Activated CD8-positive, alpha-beta memory T cell treated with anti-CD3 and anti-CD28 coated beads, Interleukin-2, amount 50 U/mL, for 48 hours (primary cell): Measurements from ENCODE around the gene DNASE1L1.

Experiments
- DNase-seq: peaks from one replicate; pipeline ENCODE4 v3.0.0-alpha.2; 2020

The DNASE1L1 gene

DNA sequence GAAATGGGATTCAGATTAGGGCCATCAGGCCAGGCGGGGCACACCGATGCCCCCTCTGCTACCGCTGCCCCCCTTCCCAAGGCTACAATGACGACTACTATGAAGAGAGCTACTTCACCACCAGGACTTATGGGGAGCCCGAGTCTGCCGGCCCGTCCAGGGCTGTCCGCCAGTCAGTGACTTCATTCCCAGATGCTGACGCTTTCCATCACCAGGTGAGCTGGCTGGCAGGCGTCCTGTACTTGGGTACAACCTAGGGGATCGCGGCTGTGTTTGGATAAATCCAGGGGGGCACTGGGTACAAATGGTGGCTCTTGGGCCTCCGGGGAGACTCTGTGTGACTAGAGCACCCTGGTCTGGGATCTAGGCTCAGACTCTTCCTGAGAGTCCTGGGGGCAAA, 28.9 kb downstream of the DNASE1L1 start:
- no peak for DNase-seq

DNA sequence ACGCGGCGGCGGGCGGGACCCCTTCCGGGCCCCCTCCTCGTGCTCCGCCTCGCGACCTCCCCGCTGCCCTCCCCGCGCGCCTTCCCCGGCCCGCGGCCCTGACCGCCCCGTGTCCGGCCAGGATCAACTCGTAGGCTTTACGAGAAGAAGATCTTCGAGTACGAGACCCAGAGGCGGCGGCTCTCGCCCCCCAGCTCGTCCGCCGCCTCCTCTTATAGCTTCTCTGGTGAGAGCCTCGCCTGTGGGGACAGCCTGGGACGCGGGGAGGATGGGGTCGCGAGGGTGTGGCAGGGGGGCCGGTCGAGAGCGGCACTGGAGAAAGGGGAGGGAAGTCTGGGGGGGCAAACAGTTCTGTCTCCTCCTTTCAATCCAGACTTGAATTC, 29.5 kb downstream of the DNASE1L1 start:
- DNase-seq: no peak

- peak; percentile 93 for DNase-seq
Measured at GRCh38 chrX:154378799-154379568, 30.1 kb downstream of the DNASE1L1 start, which contains the start of gene EMD. EMD (plus strand) TSS chrX:154379295; CDS start chrX:154379485, 190 bp downstream.

GRCh38 chrX:154378059-154378798, 30.8 kb downstream of the DNASE1L1 start:
- DNase-seq: no peak

DNA sequence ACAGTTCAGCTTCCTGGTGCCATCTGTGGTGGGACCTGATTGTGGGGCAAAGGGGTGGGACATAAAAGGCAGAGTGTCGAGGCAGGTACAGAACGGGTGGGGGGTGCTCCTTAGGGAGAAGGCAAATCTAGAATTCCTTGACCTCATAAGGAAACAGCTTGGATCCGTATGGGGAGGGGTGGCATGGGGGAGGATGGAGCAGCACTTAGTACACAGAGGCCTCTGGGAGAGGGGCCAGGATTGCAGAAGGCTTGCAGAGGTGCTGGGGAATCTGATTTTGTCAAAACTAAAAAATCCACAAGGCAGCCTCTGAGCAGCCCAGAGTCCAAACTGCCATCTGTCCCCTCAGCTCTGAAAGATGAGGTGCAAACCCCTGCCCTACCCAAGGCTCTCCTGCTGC, 32.3 kb downstream of the DNASE1L1 start:
- no peak for DNase-seq

DNA sequence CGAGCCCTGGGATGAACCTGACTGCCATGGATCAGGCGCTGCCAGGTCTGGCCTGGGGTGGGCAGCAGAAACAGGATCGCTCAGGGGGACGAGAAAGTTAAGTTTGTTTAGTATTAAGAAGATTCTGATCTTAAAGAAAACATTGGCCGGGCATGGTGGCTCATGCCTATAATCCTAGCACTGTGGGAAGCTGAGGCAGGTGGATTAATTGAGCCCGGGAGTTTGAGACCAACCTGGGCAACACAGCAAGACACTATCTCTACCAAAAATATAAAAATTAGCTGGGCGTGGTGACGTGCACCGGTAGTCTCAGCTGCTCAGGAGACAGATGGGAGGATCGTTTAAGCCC, 33.9 kb downstream of the DNASE1L1 start:
- DNase-seq: no peak

GRCh38 chrX:154374313-154375155, 34.5 kb downstream of the DNASE1L1 start, which contains the start of gene FLNA:
FLNA (minus strand) TSS chrX:154374634; CDS start chrX:154371245, 3,389 bp downstream.
- no peak for DNase-seq

DNA sequence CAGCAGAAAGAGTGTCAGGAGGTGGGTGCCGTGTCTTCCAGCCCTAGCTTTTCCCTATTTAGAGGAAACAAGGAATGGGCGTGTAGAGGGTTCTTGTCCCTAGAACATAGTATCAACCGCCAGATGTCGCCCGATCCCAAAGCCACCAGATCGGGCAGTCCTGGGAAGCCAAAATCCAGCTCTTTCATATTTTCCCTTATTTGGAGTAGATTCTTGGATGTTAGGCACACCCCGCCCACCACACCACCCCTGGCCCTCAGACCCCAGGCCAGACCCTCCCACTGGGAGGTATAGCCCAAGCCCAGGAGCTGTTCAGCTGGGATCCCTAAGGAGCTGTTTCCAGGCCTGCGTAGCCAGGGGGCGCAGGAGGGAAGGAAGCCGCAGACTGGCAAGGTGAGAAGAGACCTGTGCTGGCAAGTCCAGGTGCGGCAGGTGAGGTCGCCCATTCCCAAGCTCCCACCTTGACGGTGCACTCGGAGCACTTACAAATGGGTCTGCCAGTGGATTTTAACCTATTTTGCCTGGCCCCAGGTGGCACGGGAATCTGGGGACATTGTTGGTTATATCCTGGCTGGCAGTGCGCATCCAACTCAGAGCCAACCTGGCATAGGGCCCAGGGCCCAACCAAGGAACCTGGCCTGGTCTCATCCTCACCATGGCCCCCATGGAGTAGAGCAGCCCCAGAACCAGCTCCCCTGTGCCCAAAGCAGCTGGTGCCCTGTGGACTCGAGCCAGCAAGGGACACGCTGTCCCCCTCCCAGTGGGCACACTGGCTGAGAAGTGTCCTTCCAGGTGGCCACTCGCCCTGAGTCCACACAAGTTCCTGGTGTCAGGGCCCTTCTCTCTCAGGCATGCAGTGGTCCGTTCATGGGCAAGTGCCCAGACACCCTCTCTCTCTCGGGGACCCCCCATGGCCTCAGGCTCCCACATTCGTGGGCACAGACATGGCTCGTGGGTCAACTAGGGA, 35.4 kb downstream of the DNASE1L1 start:
- DNase-seq: no peak

DNA sequence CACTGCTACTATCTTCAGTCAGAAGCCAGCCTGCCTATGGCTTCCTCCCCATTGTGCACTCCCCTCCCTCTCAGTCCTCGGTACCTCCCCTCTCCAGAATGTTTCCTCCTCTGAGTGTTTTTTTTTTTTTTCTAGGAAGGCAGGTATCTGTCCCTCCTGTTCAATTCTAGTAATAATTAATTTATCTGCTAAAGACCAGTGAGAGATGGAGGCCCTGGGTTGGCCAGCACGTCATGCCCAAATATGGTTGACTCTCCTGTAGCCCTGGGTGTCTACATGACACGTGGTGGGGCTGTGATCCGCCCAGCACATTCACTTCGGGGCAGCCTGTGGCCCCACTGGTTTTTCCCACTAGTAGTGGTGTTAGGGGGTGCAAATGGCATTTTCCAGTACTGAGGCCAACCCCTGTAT, 36.4 kb downstream of the DNASE1L1 start:
- peak; percentile 66 for DNase-seq

DNA sequence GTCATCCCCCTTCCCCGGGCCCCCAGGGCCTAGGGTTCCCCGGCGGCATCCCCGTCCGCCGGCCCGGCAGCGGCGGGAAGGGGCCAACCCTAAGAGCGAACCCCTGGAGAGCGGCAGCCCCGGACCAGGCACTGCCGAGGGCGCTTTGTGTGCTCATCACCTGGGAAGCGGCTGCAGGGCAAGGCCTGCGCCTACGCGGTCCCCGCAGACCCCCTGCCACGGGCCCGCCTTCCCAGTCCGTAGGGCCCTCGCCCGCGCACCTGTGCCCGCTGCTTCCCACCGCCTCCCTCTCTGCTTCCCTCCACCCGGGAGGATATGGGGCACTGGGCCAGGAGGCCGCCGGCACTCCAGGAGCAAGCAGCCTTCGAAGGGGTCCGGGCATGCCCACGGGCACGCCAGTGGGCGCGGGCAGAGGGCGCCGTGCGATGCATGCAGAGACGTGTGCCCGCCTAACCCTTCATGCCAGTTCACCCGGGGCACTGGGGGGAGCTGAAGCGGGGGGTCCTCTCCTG, 37.2 kb downstream of the DNASE1L1 start:
- DNase-seq: no peak

- peak; percentile 91 for DNase-seq
Measured at GRCh38 chrX:154371017-154371788, 37.9 kb downstream of the DNASE1L1 start.

- DNase-seq: no peak
Measured at GRCh38 chrX:154370300-154371016, 38.6 kb downstream of the DNASE1L1 start.

GRCh38 chrX:154369449-154370299, 39.4 kb downstream of the DNASE1L1 start:
- peak; percentile 82 for DNase-seq

DNA sequence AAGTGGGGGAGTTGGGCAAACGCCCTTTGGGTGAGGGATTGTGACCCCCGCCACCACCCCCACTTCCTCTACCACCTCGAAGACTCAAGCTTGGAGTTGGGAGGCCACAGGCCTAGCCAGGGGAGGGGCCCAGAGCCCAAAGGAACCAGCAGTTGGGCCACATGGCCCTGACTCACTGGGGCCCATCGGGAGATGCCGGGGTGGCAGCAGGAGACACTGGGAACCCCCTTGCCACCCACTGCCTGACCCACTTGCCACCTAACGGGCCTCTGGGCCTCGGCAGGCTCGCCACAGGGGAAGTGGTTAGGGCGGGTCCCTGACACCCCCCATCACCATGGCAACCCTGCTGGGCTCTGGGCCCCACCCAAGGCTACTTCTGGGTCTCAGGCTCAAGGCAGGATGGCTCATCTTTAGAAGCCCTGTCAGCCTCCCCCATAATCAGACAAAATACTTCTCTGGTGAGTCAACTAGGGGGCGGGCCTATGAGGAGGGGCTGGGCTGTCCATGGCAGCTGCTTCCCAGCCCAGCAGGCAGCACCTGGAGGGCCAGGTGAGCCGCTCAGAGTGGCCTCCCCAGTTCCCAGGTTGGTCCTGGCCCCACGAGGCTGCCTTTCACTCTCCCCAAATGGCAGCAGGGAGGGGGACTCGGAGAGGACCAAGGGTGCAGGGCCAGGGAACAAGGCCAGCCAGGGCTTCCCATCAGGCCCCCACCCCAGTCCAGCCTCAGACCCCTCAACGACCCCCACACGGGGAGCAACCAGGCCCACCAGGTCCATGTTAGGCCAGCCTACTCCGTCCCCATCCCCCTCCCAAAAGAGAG, 40.2 kb downstream of the DNASE1L1 start:
- DNase-seq: peak; percentile 91

- no peak for DNase-seq
Measured at GRCh38 chrX:154367474-154368308, 41.4 kb downstream of the DNASE1L1 start.

DNA sequence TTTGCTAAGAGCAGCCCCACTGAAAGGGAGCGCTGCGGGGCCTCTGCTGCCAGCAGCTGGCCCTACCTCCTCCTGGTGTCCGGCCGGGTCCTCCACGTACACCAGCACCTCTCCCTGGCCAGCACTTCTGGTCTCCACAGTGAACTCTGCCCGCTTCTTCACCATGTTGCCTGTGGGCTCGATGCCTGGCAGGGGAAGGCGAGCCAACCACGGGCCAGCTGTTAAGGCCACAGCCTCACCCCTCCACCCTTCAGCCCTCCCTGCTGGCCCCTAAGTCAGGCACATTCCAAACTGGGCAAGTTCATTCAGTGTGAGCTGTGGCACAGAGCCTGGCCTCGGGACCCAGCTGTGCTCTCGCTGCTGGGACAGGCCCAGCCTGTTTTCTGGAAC, 42.4 kb downstream of the DNASE1L1 start:
- DNase-seq: no peak

GRCh38 chrX:154365997-154366665, 42.9 kb downstream of the DNASE1L1 start:
- no peak for DNase-seq
